Measurements from ENCODE around the gene OTOA. TPM values are rescaled to one million over a fixed set of nuclear protein-coding genes. Genes with fewer than 3 reads are reported as not detected.

OTOA gene
- total RNA-seq, 4 donors from 2014 or later = 0.11 to 0.33 TPM; not detected in 2

- no peaks in the 10 kb centered on the region for H3K27me3 ChIP-seq
- H3K9me3 ChIP-seq = no peaks in the 10 kb centered on the region
- no peaks in the 10 kb centered on the region for H3K36me3 ChIP-seq
- H3K4me3 ChIP-seq = no peak overlapping the region
- H3K27ac ChIP-seq (replicated peaks in 1 of 4) = no peak overlapping the region
- intact Hi-C loops (cut with DNase I) = no loop called here
- H3K4me1 ChIP-seq = peaks cover 0 to 6% (median 3%) of the 10 kb centered on the region in 4 donors
- no peak for TF ChIP-seq EP300 (IDR thresholded peaks at IDR 0.05)
- no peak for TF ChIP-seq CTCF (IDR thresholded peaks at IDR 0.05)
- no peak for TF ChIP-seq POLR2AphosphoS5 (IDR thresholded peaks at IDR 0.05)
- TF ChIP-seq POLR2A (IDR thresholded peaks at IDR 0.05; ENCODE audit: low read depth) = no peak
- 82% methylated on average over 9 of the region's 9 CpGs for whole genome bisulfite sequencing
- no peak for DNase-seq (ENCODE audit: extremely low spot score)
Observed at GRCh38 chr16:21698169-21699032, 34.6 kb downstream of the OTOA start.

- H3K9me3 ChIP-seq = no peaks in the 10 kb centered on the region
- DNase-seq (ENCODE audit: extremely low spot score) = no peak
- intact Hi-C loops (cut with DNase I) = no loop called here
- H3K4me3 ChIP-seq = no peak overlapping the region
- H3K36me3 ChIP-seq = no peaks in the 10 kb centered on the region
- H3K27me3 ChIP-seq = no peaks in the 10 kb centered on the region
- 67% methylated on average over 1 of the region's 2 CpGs for WGBS
- H3K4me1 ChIP-seq = peaks cover 0 to 6% (median 3%) of the 10 kb centered on the region in 4 donors
- no peak for TF ChIP-seq POLR2A (IDR thresholded peaks at IDR 0.05; ENCODE audit: low read depth)
- no peak for TF ChIP-seq POLR2AphosphoS5 (IDR thresholded peaks at IDR 0.05)
- no peak for TF ChIP-seq CTCF (IDR thresholded peaks at IDR 0.05)
- TF ChIP-seq EP300 (IDR thresholded peaks at IDR 0.05) = no peak
- H3K27ac ChIP-seq (replicated peaks in 1 of 4) = no peak overlapping the region
Observed at GRCh38 chr16:21701271-21701670, 37.5 kb downstream of the OTOA start.

- no peak overlapping the region for H3K4me3 ChIP-seq
- no peaks in the 10 kb centered on the region for H3K9me3 ChIP-seq
- no peak overlapping the region for H3K27ac ChIP-seq (replicated peaks in 1 of 4)
- no peak for DNase-seq (ENCODE audit: extremely low spot score)
- intact Hi-C loops (cut with DNase I) = no loop called here
- H3K27me3 ChIP-seq = no peaks in the 10 kb centered on the region
- H3K4me1 ChIP-seq = peaks cover 0 to 6% (median 3%) of the 10 kb centered on the region in 4 donors
- TF ChIP-seq POLR2AphosphoS5 (IDR thresholded peaks at IDR 0.05) (no peak), CTCF (IDR thresholded peaks at IDR 0.05) (no peak), POLR2A (IDR thresholded peaks at IDR 0.05; ENCODE audit: low read depth) (no peak), EP300 (IDR thresholded peaks at IDR 0.05) (no peak)
- no peaks in the 10 kb centered on the region for H3K36me3 ChIP-seq
- WGBS = 81% methylated on average over 3 of the region's 3 CpGs
Observed at GRCh38 chr16:21702276-21702675, 38.5 kb downstream of the OTOA start.

- intact Hi-C loops (cut with DNase I) = no loop called here
- Histone ChIP-seq H3K36me3 (no peaks in the 10 kb centered on the region), H3K9me3 (no peaks in the 10 kb centered on the region), H3K4me3 (no peak overlapping the region), H3K27ac (replicated peaks in 1 of 4) (no peak overlapping the region), H3K4me1 (peaks cover 0 to 6% (median 1%) of the 10 kb centered on the region in 4 donors), H3K27me3 (peaks cover 0 to 4% (median 0%) of the 10 kb centered on the region in 4 donors)
- TF ChIP-seq POLR2A (IDR thresholded peaks at IDR 0.05; ENCODE audit: low read depth) (no peak), CTCF (IDR thresholded peaks at IDR 0.05) (no peak), POLR2AphosphoS5 (IDR thresholded peaks at IDR 0.05) (no peak), EP300 (IDR thresholded peaks at IDR 0.05) (no peak)
- DNase-seq (ENCODE audit: extremely low spot score) = no peak
- WGBS = 43% methylated on average over 2 of the region's 2 CpGs
Observed at GRCh38 chr16:21703156-21703555, 39.4 kb downstream of the OTOA start.
